AG08396 (cell line): ENCODE measurements around the gene OR4B1.
"Not testable (repeated sequence)": the region's sequence is repeated elsewhere in the genome, so short reads cannot be mapped to it uniquely, and the experiment has no call there.

Experiments used
- DNase-seq: peaks from one replicate; pipeline ENCODE4 v3.0.0; 2012; ENCODE audit warnings: low spot score, mixed read lengths

Gene OR4B1, protein sequence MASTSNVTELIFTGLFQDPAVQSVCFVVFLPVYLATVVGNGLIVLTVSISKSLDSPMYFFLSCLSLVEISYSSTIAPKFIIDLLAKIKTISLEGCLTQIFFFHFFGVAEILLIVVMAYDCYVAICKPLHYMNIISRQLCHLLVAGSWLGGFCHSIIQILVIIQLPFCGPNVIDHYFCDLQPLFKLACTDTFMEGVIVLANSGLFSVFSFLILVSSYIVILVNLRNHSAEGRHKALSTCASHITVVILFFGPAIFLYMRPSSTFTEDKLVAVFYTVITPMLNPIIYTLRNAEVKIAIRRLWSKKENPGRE

DNA sequence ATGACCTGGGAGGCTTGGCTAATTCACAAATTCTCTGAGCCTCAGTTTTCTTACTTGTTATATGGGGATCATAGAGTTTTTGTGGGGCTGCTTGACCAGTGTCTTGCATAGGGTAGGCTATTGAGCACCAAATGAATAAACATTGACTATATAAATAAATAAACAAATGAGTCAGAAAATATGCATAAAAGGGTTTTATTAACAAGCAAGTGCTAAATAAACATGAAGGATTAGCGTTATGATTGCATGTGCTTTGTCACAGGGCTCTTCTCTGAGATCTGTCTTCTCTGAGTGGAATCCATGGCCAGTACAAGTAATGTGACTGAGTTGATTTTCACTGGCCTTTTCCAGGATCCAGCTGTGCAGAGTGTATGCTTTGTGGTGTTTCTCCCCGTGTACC, at the start of gene OR4B1:
TSS of gene OR4B1 (plus strand) at position 301 of the 400 bp plus-strand sequence. CDS start at position 301, 0 bp downstream.
- DNase-seq, result no peak

DNA sequence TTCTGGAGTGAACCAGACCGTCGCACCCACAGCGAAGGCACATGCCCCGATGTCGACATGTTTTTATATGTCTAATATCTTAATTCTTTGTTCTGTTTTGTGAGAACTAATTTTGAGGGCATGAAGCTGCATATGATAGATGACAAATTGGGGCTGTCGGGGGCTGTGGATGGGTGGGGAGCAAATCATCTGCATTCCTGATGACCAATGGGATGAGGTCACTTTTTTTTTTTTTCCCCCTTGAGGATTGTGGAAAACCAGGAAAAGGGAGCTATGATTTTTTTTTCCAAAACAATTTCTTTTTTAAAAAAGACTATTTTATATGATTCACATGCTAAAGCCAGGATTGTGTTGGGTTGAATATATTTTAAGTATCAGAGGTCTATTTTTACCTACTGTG, 49.2 kb upstream of the OR4B1 start:
- no peak for DNase-seq

DNA sequence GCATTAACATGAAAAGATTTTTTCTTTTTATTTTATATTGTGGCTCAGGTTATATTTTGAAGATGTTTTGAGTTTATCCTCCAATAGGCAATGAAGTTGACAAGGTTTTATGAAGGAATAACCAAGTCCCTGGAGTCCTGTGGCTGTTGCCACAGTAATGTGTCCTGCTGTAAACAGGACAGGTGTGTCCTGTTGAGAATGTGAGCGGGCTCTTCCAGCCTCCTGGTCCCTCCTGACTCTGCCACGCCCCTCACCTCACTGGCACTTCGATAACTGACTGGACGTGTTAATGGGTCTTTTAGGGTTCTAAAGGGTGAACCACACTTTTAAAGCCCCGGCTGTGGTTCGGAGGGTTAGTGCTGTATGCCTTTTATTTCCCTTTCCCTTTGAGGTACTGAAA, 47.8 kb upstream of the OR4B1 start:
- no peak for DNase-seq

DNA sequence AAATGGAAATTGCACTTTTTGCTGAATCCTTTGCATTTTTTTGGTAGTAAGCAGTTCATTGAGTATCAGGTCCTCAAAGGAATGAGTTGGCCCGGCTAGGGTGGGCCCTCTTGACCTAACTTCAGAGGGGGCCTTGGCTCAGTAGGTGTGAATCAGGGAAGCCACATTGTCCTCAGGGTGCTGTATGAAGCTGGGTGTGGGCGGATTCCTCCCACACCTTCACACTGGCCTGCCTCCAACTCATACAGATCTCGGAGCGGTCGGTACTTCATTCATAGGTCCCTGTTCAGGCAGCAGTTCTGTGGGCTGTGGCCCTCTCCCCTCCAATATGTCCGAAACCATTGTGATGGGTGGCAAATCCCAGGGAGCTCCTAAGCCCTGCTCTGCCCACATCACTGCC, 47.4 kb upstream of the OR4B1 start:
- no peak for DNase-seq

DNA sequence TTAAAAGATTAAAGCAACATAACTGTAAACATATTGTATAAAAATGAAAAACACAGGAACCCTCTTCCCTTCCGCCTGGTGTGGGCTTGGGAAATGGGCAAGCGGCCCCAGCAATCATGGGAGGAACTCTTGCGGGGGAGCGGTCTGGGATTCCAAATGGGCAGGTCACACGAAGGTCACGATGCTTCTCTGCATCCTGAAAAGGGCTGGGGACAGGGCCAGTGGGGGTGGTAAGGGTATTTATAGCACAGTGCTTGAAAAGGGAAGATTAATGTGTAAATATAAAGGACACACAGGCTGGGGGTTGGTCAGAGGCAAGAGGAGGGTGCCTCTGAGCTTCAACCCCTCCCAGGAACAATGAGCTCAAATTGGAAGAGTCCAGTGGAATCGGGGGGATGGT, 46.9 kb upstream of the OR4B1 start:
- peak; percentile 14 for DNase-seq

DNA sequence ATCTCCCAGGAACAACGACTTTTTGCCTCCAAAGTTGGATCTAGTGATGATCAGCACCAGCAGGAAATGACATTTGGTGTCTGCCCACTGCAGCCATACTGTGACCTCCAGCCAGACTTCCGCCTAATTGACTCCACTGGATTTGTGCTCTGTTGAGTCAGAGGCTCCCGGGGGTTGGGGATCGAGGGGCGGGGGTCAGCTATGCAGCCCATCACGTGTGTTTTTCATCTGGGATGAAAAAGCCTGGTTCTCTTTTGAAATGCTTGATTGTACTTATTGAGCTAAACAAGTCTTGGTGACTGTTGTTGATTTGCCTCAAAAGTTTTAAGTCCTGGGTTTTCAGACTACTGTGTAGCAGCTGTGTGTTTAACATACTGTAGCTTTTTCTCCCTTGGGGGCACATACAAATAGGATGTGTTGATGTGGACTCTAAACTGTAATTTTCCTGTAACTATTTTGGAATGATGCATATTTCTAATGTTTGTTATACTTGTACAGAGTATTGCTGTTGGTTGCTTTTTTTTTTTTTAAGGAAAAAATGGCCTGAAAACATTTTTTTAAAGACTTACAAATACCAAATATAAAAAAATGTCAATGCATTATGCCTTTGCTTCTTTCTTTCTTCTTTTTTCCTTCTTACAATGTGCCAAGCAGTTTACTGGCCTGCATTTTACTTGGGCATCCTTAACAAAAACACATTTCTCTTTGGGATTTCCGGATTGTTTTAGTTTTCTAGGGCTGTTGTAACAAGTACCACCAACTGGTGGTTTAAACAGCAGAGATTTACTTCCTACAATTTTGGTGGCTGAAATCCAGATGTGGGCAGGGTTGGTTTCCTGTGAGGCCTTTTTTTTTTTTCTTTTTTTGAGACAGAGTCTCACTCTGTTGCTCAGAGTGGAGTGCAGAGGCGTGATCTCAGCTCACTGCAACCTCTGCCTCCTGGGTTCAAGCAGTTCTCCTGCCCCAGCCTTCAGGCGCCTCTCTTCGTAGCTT, 46.1 kb upstream of the OR4B1 start:
- DNase-seq, result peak; percentile 21

DNA sequence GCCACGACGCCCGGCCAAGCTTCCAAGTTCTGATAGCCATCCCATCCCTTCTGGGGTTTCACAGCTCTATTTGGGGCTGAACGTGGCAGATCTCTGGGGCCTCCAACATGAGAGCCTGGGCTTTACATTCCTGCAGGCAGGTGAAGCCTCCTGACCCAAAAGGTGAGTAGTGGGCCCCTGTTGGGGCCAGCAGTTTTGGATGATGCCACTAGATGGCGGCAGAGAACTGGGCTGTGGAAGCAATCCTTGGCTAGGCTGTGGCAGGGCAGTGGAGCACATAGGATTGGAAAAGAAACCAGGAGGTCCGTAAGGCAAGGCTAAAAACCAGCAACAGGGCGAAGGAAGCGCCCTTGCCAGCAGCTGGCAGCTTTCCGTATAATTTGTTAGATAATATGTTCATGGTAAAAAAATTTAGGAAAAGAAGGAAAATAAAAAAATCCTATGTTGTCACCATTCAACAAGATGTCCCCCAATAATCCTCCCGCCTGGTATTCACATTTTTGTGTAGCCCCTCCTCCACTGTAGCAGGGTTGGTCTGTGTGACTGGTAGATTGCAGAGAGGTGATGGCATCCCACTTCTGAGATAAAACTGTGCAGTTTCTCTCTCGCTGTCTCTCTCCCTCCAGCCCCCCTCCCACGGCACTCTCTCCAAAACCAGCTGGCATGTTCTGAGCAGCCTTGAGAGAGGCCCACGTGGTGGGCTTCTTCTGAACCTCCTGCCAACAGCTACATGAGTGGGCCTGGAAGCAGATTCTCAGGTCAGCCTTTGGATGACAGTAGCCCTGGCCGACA, 43.6 kb upstream of the OR4B1 start:
- DNase-seq, result peak; percentile 77

DNA sequence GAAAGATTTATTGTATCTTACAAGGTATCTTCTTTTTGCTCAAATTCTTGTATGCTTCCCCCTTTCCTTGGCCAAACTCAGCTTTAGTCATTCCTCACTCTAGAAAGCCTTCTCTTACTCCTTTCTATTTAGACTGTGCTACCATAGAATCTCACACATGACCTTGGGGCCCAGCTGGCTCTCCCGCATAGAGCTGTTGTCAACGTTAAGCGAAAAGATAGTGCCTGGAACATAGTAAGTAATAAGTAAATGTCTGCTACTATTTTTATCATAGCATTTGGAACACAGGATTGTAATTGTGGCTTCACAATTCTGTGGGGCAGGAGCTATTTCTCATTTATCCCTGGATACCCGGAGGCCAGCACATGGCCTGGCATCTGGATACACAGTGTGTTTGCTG, 38.9 kb upstream of the OR4B1 start:
- no peak for DNase-seq

DNA sequence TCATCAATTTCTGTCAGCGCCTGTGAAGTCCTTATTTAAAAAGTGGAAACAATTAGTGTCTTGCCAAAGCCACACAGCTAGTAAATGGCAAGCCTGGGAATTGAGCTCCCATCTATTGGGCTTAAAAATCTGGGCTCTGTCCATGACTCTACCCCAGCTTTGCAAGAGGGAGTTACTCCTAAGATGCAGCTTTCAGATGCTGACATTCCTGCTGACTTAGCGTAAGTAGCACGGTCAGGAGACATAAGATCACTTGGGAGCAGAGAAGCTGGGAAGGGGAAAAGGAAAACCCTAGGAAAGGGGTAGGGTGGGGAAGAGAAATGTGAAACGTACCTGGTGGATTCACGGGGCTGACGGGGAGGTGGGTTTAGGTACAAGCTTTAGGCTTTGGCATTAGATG, 36.0 kb upstream of the OR4B1 start:
- no peak for DNase-seq

DNA sequence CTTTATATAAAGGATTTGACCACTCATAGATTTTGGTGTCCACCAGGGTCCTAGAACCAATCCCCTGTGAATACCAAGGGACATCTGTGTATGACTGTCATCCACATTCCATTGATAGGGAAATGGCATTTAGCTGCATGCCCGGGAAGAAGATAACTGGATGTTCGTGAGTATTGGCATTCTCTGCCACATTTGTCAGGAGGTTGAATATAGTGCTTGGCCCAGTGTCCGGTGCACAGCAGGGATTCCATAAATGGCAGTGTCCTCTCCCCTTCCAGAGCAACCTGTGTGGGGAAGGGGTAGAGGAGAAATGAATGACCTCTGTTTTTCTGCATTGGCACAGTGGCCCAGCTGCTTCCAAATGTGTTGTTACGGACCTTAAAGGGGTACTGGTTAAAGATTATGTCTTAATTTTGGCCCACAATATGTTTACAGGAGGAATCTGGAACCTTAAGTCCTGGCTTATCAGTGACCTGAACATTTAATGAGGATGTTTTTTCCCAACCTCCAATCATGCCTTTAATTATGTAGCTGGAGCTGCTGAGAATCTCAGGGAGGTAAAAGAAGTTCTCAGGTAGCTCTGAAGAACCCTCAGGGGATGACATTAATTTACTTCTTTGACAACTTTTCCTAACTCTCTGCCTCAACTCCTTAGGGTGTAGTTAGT, 33.6 kb upstream of the OR4B1 start:
- no peak for DNase-seq

DNA sequence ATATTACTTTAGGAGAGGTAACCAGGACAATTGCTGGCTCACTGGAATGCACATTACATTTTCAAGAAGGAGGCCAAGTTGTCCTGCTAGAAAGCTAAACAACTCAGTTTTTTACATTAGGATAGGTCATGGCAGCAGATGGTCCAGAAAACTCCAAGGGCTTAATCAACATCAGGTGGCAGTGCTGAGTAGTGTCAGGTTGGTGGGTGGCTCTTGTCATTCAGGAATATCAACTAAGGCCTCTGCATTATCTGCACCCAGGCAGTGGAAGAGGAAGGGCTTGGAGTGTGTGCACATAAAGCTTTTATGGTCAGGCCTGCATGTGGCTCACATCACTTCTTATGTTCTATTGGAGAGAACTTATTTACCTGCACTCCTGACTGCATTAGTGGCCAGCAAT, 32.2 kb upstream of the OR4B1 start:
- no peak for DNase-seq

DNA sequence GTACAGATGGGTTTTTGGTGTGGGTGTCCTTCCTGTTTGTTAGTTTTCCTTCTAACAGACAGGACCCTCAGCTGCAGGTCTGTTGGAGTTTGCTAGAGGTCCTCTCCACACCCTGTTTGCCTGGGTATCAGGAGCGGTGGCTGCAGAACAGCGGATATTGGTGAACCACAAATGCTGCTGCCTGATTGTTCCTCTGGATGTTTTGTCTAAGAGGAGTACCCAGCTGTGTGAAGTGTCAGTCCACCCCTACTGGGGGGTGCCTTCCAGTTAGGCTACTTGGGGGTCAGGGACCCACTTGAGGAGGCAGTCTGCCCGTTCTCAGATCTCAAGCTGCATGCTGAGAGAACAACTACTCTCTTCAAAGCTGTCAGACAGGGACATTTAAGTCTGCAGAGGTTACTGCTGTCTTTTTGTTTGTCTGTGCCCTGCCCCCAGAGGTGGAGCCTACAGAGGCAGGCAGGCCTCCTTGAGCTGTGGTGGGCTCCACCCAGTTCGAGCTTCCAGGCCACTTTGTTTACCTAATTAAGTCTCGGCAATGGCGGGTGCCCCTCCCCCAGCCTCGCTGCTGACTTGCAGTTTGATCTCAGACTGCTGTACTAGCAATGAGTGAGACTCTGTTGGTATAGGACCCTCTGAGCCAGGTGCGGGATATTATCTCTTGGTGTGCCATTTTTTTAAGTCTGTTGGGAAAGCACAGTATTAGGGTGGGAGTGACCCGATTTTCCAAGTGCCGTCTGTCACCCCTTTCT, 25.5 kb upstream of the OR4B1 start:
- DNase-seq, result not testable (repeated sequence)

DNA sequence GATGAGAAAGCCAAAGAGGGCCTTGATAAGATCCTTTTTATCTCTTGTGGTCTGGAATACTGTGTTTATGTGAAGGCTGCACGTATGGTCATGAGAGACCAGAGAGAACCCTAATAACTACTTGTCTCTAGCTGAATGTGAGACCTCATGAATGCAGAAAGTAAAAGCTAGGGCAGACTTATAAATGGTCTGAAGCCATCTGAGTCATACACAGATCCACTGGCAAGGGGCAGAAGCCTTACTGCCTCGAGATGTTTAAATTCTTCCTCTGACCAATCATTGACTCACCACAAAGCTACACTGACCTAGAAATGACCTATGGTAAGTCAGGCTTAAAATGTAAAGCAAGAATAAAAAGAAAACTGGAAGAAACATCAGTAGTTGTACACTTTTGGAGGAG, 22.7 kb upstream of the OR4B1 start:
- DNase-seq, result peak; percentile 59

DNA sequence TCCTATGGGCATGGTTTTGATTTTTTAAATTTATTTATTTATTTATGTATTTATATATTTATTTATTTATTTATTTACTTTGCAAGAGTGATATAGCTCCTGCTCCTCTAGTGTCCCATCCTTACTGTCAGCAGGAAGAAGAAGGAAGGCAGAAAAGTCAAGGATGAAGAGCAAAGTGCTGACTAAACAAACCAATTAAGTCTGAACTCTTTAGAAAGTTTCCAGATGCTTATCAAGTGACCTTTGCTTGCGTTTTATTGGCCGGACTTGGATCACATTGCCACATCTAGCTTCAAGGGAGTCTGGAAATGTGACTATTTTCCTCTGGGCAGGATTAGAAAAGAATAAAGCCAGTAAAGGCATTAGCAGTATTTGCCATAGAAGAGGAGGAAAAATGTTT, 8.7 kb upstream of the OR4B1 start:
- no peak for DNase-seq

DNA sequence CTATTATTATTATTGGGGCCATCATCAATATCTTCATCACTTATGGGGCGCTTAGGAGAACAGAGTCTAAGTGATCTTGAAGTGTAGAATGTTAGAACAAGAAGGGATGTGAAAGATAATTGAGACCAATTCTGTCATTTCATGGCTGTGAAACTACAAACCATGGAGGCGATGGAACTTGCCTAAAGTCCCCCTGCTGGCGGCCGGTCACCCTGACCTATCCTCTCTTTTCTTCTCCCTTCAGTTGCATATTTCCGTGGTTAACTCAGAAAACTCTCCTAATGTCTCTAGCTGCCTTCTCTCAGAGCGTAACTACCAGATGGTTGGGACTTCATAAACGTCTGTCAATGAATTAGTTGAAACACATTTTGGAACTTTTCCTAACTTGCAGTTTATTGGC, 6.6 kb upstream of the OR4B1 start:
- peak; percentile 33 for DNase-seq

DNA sequence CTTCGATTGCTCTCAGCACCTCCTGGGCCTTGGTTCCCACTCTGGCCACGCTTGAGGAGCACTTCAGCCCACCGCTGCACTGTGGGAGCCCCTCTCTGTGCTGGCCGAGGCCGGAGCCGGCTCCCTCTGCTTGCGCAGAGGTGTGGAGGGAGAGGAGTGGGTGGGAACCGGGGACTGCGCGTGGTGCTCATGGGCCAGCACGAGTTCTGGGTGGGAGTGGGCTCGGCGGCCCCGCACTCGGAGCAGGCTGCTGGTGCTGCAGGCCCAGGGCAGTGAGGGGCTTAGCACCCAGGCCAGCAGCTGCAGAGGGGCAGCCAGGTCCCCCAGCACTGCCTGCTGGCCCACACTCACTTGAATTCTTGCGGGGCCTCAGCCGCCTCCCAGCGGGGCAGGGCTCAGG, 12.2 kb downstream of the OR4B1 start:
- DNase-seq, result no peak

DNA sequence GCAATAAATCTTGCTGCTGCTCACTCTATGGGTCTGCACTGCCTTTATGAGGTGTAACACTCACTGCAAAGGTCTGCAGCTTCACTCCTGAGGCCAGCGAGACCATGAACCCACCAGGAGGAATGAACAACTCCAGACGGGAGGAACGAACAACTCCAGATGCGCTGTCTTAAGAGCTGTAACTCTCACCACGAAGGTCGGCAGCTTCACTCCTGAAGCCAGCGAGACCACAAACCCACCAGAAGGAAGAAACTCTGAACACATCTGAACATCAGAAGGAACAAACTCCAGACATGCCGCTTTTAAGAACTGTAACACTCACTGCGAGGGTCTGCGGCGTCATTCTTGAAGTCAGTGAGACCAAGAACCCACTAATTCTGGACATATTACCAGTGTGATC, 13.4 kb downstream of the OR4B1 start:
- not testable (repeated sequence) for DNase-seq

DNA sequence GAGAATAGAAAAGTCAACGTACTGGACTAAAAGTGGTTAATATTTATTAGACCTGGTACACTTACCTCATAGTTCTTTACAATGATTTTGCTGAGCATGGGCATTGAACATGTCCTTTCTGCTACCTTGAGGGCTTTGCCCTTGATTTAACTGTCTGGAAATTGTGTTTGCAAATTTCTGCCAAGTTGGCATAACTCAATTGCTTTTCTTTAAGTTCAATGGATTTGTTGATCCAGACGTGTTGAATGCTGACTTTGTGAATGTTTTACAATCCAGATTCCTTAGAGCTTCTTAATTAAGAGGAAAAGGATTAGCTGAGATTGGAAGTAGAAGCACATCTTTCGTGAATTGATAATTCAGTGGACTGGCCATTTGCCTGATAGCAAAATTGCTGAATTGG, 21.1 kb downstream of the OR4B1 start:
- no peak for DNase-seq

DNA sequence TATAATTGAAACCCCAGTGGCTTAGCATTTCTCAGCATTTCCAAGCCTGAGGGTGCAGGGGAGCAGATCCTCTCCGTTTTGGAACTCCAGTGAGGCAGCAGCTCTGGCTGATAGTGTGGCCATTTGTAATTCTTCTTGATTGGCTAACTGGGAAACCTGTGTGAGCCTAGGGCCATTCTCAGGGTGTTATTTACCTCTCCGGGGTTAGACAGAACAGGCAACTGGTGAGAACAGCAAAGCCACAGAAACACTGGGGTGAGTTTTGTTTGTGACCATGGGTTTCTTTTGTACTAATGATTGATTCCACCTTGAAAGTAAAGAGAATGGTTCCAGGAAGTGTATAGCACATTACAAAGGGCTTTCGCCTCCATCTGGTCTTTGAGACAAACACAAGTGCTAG, 25.9 kb downstream of the OR4B1 start:
- no peak for DNase-seq

DNA sequence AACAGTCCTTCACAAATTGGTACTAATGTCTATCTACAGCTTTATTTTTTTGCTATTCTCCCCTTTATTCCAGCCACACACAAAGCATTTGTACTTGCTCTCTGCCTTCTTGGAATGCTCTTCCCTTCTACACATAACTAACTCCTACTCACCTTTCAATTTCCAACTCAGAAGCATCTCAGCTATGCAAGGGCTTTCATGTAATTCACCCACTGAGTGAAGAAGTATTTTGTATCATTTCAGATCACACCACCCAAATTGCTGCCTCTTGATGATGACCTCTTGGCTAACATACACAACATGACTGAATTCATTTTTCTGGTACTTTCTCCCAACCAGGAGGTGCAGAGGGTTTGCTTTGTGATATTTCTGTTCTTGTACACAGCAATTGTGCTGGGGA, 28.2 kb downstream of the OR4B1 start, which contains the start of gene OR4X2:
TSS of gene OR4X2 (plus strand) at position 301 of the 400 bp plus-strand sequence. CDS start at position 301, 0 bp downstream.
- no peak for DNase-seq

DNA sequence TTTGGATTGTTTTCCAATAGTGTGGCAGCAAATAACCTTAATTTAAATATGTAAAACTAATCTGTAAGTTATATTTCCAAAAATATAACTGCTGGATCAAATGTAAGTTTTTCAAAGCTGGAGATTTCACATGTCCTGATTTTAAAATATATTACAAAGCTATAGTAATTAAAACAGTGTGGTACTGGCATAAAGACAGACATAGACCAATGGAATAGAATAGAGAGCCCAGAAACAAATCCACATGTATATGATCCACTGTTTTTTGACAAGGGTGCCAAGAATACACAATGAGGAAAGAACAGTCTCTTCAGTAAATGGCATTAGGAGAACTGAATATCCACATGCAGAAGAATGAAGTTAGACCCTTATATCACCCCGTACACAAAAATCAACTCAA, 32.3 kb downstream of the OR4B1 start:
- DNase-seq, result no peak
